ENCODE results near the gene CLSTN1.
"Not testable (repeated sequence)": the region's sequence is repeated elsewhere in the genome, so short reads cannot be mapped to it uniquely, and the experiment has no call there.

The CLSTN1 gene

DNA sequence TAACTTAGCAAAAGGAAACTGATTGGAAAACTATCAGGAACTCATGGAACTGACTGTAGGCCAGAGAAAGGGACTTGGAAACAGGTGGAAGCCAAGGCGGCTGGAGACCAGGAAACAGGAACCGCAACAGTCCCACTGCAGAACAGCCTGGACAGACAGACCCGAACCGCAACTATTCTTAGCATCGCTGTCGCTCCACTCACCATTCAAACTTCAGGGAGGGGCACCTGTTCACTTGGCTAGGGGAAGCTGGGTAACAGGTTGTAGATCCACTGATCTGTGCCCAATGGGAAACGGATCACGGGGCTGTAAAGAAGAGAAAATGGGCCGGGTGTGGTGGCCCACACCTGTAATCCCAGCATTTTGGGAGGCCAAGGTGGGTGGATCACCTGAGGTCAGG is 61.9 kb downstream of the CLSTN1 start:
- no peak for DNase-seq (ENCODE audit: low read depth)

- DNase-seq (ENCODE audit: low read depth), result no peak
Observed at GRCh38 chr1:9760824-9761223, 62.9 kb downstream of the CLSTN1 start.

- DNase-seq (ENCODE audit: low read depth), result no peak
Observed at GRCh38 chr1:9759939-9760338, 63.8 kb downstream of the CLSTN1 start.

GRCh38 chr1:9758559-9759121 is 65.1 kb downstream of the CLSTN1 start:
- no peak for DNase-seq (ENCODE audit: low read depth)

DNA sequence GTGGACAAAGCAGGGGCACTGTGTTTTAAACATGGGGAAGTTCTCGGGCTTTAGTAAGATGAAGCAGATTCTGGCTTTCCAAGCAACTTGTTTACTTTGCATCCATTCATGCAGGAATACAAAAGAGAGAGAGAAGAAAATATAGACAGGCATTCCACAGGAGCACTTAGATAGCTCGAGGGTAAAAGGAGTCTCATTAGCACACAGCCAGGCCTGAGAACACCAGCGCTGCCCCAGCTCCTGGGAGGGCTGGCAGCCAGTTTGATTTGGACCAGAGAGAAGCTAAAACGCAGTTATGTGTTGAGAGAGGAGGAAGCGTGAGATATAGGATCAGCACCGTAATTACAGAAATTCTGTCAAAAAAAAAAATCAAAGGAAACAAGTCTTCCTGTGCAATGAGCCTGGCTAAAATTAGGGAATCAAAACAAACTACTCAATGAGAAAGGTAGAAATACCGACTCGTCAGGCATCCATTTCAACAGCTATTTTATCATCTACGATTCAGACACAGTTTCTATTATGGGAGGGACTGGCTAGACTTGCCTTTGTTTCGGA is 68.2 kb downstream of the CLSTN1 start:
- DNase-seq (ENCODE audit: low read depth), result no peak

GRCh38 chr1:9753121-9753531 is 70.6 kb downstream of the CLSTN1 start:
- DNase-seq (ENCODE audit: low read depth), result no peak

GRCh38 chr1:9751971-9752370 is 71.8 kb downstream of the CLSTN1 start:
- DNase-seq (ENCODE audit: low read depth), result no peak

DNA sequence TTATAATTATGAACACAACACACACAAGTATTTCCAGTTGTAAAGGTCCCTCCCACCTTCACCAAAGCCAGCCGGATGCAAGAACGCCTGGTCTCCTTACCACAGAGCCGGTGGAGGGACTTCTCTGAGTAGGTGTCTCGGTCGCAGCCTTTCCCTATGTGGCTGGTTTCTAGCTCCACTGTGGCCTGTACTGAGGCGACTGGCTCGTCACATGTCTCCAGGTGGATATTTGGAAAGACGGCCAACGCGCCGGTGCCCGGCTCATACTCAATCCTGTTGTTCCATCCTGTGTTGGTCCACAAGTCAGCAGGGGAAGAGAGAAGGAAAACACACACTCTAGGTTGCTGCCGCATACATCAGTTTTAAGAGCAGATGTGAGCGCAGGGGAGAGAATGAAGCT is 74.4 kb downstream of the CLSTN1 start:
- no peak for DNase-seq (ENCODE audit: low read depth)

- not testable (repeated sequence) for DNase-seq (ENCODE audit: low read depth)
Observed at GRCh38 chr1:9748391-9748790, 75.4 kb downstream of the CLSTN1 start.

DNA sequence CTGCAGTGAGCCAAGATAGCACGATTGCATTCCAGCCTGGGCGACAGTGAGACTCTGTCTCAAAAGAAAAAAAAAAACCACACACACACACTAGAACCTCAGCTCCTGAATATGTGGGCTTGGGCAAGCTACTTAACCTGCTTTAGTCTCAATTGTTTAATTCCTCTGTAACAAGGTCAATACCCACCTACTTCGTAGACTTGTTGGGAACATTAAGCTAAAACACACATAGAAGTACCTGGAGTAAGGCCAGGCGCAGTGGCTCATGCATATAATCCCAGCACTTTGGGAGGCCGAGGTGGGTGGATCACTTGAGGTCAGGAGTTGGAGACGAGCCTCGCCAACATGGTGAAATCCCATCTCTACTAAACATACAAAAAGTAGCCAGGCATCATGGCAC is 77.1 kb downstream of the CLSTN1 start:
- DNase-seq (ENCODE audit: low read depth), result no peak

- no peak for DNase-seq (ENCODE audit: low read depth)
Observed at GRCh38 chr1:9746211-9746610, 77.6 kb downstream of the CLSTN1 start.

- no peak for DNase-seq (ENCODE audit: low read depth)
Observed at GRCh38 chr1:9744106-9744799, 79.5 kb downstream of the CLSTN1 start.

GRCh38 chr1:9737671-9738070 is 86.1 kb downstream of the CLSTN1 start:
- DNase-seq (ENCODE audit: low read depth), result no peak

DNA sequence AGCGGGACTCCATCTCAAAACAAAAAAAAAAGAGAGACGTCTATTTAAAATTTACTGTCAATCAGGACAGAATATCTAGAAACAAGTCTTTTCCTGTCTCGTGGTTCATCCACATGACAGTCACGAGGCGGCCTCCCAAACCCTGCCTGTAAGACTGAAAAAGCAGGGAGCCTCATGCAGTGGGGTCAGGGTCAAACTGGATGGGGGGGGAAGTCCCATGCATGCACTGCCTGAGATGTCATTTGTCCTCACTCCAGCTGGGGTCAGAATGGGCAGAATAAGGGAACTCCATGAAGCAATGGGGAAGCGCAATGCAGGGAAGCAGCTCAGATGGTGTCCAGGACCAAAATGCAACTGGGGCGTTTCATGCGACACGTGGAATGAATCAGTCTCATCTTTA is 86.7 kb downstream of the CLSTN1 start:
- DNase-seq (ENCODE audit: low read depth), result no peak

DNA sequence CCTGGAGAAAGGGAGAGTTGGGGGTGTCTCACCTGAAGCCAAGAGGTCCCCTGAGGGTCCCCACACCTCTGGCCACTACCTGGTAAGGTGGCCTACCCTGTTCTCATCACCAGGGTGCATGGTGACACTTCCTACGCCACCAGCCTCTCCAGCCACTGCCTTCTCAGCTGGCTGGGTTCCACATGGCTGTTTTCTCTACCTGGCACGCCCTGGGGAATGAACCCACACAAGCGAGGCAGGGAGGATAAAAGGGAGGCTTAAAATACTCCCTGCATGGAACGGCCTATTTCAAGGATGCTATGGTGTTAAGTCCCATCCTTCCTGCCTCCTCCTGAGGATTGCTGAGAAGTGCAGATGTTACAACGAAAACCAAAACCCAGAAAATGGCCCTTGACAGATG is 87.5 kb downstream of the CLSTN1 start:
- DNase-seq (ENCODE audit: low read depth), result no peak

GRCh38 chr1:9735800-9736199 is 88.0 kb downstream of the CLSTN1 start:
- DNase-seq (ENCODE audit: low read depth), result no peak

GRCh38 chr1:9733160-9733789 is 90.5 kb downstream of the CLSTN1 start:
- no peak for DNase-seq (ENCODE audit: low read depth)

- no peak for DNase-seq (ENCODE audit: low read depth)
Observed at GRCh38 chr1:9732123-9732971, 91.4 kb downstream of the CLSTN1 start.

GRCh38 chr1:9731561-9731960 is 92.2 kb downstream of the CLSTN1 start:
- no peak for DNase-seq (ENCODE audit: low read depth)

- no peak for DNase-seq (ENCODE audit: low read depth)
Observed at GRCh38 chr1:9731051-9731537, 92.7 kb downstream of the CLSTN1 start.

DNA sequence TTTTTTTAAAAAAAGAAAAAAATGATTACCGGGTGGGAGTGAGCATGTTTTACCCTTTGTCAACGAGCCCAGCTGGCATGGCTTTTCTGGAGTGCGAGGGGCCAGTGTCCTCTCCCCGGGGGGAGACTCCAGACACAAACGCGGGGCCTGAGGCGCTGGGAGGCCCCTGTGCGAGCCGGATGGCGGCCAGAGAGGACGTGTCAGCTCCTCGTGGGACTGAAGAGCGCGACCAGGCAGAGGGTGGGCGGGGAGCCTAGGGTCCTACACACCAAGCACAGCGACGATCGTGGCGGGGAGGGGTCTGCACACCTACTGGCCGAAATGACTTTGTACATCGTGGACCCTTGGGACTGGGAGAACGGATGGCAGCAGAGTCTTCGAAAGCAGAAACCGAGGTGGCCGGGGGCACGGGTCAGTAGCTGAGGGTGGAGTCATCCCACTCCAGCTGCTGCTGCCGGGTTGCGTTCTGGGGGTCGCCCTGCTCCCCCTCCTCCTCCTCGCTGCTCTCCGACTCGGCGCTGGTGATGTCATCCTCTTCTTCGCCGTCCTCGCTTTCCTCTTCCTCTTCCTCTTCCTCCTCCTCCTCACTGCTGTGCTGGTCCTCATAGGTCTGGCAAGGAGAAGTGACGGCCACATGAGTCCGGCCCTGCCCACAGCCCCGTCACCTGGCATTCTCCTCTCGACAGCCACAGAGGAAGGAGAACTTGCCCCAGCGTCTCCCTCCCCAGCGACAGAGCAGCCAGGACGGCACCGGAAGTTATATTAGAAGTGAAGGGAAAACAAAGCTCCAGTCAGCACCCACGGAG is 93.5 kb downstream of the CLSTN1 start:
- DNase-seq (ENCODE audit: low read depth), result no peak
